WTC11 (cell line): ENCODE results near the gene GSTP1. TPM values are rescaled to one million over a fixed set of nuclear protein-coding genes. Genes with fewer than 3 reads are reported as not detected.

Experiments
- ATAC-seq: fragments of 200-7000 bp; cut with Tn5 transposase; 2 replicates; pipeline ENCODE4 v1.10.0; 2021; ENCODE audit warnings: mild to moderate bottlenecking, moderate library complexity
- CTCF ChIA-PET: fragments of 300-600 bp; sonication (Branson Sonifier 250); formaldehyde crosslinking; loops from one replicate; lab custom pipeline; 2021; ENCODE audit warnings: antibody characterized with exemption; lab: Charles Lee
- POLR2A ChIA-PET: fragments of 350-600 bp; sonication (Branson Sonifier 250); formaldehyde crosslinking; loops from one replicate; lab custom pipeline; 2021; ENCODE audit warnings: antibody characterized with exemption; lab: Charles Lee
- DNase-seq: peaks from one replicate; pipeline ENCODE4 v3.0.0; 2021; ENCODE audit warnings: low spot score
- H3K27ac Mint-ChIP-seq: 2 replicates; pipeline ENCODE4 v1.8.0; 2021; ENCODE audit warnings: mixed read lengths
- H3K27me3 Mint-ChIP-seq: 2 replicates; pipeline ENCODE4 v1.8.0; 2021; ENCODE audit warnings: low read depth, mild to moderate bottlenecking, moderate library complexity, mixed read lengths
- H3K36me3 Mint-ChIP-seq: 2 replicates; pipeline ENCODE4 v1.8.0; 2021; ENCODE audit warnings: mixed read lengths
- H3K4me1 Mint-ChIP-seq: 2 replicates; pipeline ENCODE4 v1.8.0; 2022; ENCODE audit warnings: mixed read lengths
- H3K4me3 Mint-ChIP-seq: 2 replicates; pipeline ENCODE4 v1.8.0; 2021; ENCODE audit warnings: mild to moderate bottlenecking, moderate library complexity, mixed read lengths
- H3K9me3 Mint-ChIP-seq: 2 replicates; pipeline ENCODE4 v1.8.0; 2021; ENCODE audit warnings: mixed read lengths
- ATF2 ChIP-seq: sonication (generic); formaldehyde crosslinking; IDR thresholded peaks from 2 replicates; pipeline ENCODE4 v1.8.1; 2022; ENCODE audit warnings: low read depth, missing genetic modification reagents, borderline replicate concordance
- CTCF ChIP-seq: fragments of 200-600 bp; IDR thresholded peaks from 2 replicates; pipeline ENCODE4 v1.8.0; 2022; ENCODE audit warnings: antibody characterized with exemption
- ETV6 ChIP-seq: sonication (generic); formaldehyde crosslinking; IDR thresholded peaks from 2 replicates; pipeline ENCODE4 v1.8.1; 2022; ENCODE audit warnings: mild to moderate bottlenecking, missing genetic modification reagents
- HMGA2 ChIP-seq: fragments of 250-450 bp; sonication (Bioruptor Pico); IDR thresholded peaks from 2 replicates; pipeline ENCODE4 v1.4.0; 2021; ENCODE audit warnings: mild to moderate bottlenecking, moderate library complexity
- IRF1 ChIP-seq: sonication (generic); formaldehyde crosslinking; IDR thresholded peaks from 2 replicates; pipeline ENCODE4 v1.8.0; 2023; ENCODE audit warnings: missing genetic modification reagents
- JUN ChIP-seq: sonication (generic); formaldehyde crosslinking; IDR thresholded peaks from 2 replicates; pipeline ENCODE4 v1.8.0; 2023; ENCODE audit warnings: mild to moderate bottlenecking, missing genetic modification reagents
- NFATC4 ChIP-seq: fragments of 250-450 bp; sonication (Bioruptor Pico); IDR thresholded peaks from 2 replicates; pipeline ENCODE4 v1.9.0; 2021; ENCODE audit warnings: mild to moderate bottlenecking
- NR2C2 ChIP-seq: sonication (generic); formaldehyde crosslinking; IDR thresholded peaks from 2 replicates; pipeline ENCODE4 v1.8.0; 2022; ENCODE audit warnings: mild to moderate bottlenecking, missing genetic modification reagents
- NR3C1 ChIP-seq: sonication (generic); formaldehyde crosslinking; conservative IDR thresholded peaks from 2 replicates; pipeline ENCODE4 v1.8.1; 2023; ENCODE audit warnings: low read depth, mild to moderate bottlenecking, missing genetic modification reagents
- PRRX2 ChIP-seq: fragments of 250-450 bp; sonication (Bioruptor Pico); IDR thresholded peaks from 2 replicates; pipeline ENCODE4 v1.8.0; 2021; ENCODE audit warnings: mild to moderate bottlenecking
- TCF7 ChIP-seq: sonication (generic); formaldehyde crosslinking; IDR thresholded peaks from 2 replicates; pipeline ENCODE4 v1.8.0; 2022; ENCODE audit warnings: mild to moderate bottlenecking, low read depth, missing genetic modification reagents, moderate library complexity
- TEAD1 ChIP-seq: sonication (generic); formaldehyde crosslinking; IDR thresholded peaks from 2 replicates; pipeline ENCODE4 v1.8.0; 2022; ENCODE audit warnings: mild to moderate bottlenecking, missing genetic modification reagents
- ZNF263 ChIP-seq: sonication (generic); formaldehyde crosslinking; IDR thresholded peaks from 2 replicates; pipeline ENCODE4 v1.8.1; 2022; ENCODE audit warnings: low read depth, mild to moderate bottlenecking, moderate library complexity, missing genetic modification reagents
- ZNF281 ChIP-seq: sonication (generic); formaldehyde crosslinking; IDR thresholded peaks from 2 replicates; pipeline ENCODE4 v1.8.0; 2023; ENCODE audit warnings: mild to moderate bottlenecking, missing genetic modification reagents
- ZNF416 ChIP-seq: fragments of 250-450 bp; sonication (Bioruptor Pico); IDR thresholded peaks from 2 replicates; pipeline ENCODE4 v1.9.0; 2021; ENCODE audit warnings: mild to moderate bottlenecking, inconsistent platforms
- ZNF425 ChIP-seq: fragments of 250-450 bp; sonication (Bioruptor Pico); conservative IDR thresholded peaks from 2 replicates; pipeline ENCODE4 v1.9.0; 2021; ENCODE audit warnings: mild to moderate bottlenecking
- total RNA-seq: library from RNA; stranded (reverse); gene quantifications from 3 replicates; pipeline ENCODE4 v1.2.3, GENCODE V29; 2021

GSTP1 gene
- total RNA-seq, 1 experiment from 2014 or later = 1,452 TPM

DNA sequence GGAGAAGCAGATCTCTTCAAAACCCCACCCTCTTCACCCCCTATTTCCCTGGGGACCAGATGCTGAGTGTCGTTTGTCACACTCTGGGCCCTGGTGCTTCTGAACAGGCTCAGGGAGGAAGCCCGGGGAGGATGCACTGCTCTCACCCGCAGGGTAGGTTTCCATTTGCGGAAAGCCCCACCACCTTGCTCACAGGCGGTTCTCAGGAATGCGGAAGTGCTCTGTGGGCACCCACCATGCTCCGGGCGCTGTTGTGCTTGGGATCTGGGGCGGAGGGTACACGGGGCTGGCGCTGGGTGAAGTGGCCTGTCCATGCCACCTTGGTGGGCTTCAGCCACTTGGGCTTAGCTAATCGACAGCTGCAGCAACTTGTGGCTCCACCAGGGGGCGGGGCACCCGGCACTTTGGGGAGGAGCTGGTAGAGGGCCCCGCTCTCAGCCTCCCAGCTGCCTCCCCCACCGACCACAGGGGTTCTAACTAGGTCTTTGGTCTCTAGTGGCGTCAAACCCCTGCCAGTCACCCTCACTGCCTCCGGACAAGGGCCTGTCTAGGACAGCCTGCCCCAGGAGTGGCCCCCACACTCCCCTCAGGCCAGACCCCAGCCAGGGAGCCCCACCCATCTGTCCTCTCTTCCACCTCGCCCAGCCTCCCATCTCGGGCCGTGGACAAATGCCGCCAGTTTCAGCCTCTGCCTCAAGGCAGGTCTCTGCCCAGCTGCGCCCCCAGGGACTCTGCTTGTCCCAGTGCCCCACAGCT is 30.5 kb downstream of the GSTP1 start (continued):
- TF ChIP-seq NFATC4 (no peak), ZNF416 (CRISPR knock-in tag) (0 out of 2 replicates have a peak, but pooled peaks have one; percentile 4), PRRX2 (CRISPR knock-in tag) (no peak), JUN (CRISPR knock-in tag) (no peak), TEAD1 (CRISPR knock-in tag) (peak; percentile 28; the same call in 1 of the 2 replicates), NR2C2 (CRISPR knock-in tag) (no peak), ZNF263 (CRISPR knock-in tag) (no peak), ZNF281 (CRISPR knock-in tag) (no peak), ATF2 (CRISPR knock-in tag) (no peak), ZNF425 (CRISPR knock-in tag) (no peak), NR3C1 (no peak), IRF1 (CRISPR knock-in tag) (no peak), ETV6 (CRISPR knock-in tag) (no peak)

DNA sequence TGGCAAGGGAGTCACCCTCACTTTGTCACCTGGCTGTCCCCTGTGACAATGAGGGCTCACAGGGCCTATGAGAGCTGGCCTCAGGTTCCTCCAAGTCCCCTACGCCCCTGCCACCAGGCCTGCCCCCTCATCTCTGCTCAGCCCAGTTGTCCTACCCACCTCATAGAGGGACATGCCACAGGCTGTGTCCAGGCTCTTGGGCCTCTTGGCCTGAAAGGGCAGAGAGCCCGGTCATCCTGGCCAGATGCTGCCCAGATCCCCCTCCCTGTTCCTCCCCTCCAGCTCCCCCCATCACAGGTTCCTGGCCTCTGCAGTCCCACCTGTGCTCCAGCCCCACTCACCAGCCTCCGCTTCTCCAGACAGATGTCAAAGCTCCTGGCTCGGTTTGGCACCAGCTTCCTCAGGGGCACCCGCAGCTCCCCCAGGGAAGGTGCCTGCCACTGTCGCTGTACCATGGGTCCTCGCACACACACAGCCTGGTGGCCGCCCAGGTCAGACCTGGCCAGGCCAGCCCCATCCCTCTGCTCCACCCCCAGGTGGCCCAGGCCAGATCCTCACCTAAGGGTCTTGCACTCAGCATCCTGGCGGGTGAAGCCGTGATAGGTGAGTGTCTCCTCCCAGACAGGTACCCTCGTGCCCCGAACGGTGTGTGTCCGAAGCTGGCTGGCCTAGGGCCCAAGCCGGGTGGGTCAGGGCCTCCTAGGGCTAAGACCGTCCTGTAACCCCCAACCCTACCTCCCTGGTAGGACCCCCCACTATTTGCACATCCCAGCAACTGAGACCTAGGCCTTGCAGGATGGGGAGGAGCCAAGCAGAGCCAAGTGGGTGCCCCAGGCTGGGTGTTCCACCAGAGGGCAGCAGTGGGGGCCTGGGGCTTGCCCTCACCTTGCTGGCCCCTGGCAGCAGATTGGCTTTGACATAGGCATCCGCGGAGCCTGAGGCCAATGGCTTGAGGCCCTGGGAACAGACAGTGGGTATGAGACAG is 31.4 kb downstream of the GSTP1 start:
- DNase-seq = peak; percentile 81
- ChIA-PET POLR2A (interaction anchor here (0.9 to 3.3 kb wide), 2 partner anchors 14 to 32 kb away, joined by 3 to 13 read pairs; partner anchors contain the start of gene NUDT8), CTCF (interaction anchor here (0.6 to 10.2 kb wide), 38 partner anchors 9 to 415 kb away, joined by 3 to 200 read pairs (median 4); partner anchors contain the start of genes AIP, GSTP1, NUDT8 and TBX10)
- no peaks in the 10 kb centered on the region; the same call in 1 of the 2 replicates for H3K9me3 Mint-ChIP-seq
- no peak overlapping the region for H3K4me3 Mint-ChIP-seq
- peaks cover 14% of the 10 kb centered on the region for H3K36me3 Mint-ChIP-seq
- peaks cover 40% of the 10 kb centered on the region for H3K27me3 Mint-ChIP-seq
- no peak overlapping the region for H3K27ac Mint-ChIP-seq
- TF ChIP-seq HMGA2 (CRISPR knock-in tag) (no peak), TCF7 (CRISPR knock-in tag) (0 out of 2 replicates have a peak, but pooled peaks have one; percentile 60), CTCF (peak; percentile 45)
- peaks cover 47% of the 10 kb centered on the region for H3K4me1 Mint-ChIP-seq
- peak; percentile 69 for ATAC-seq
